Lower leg skin (tissue), 3 donors: ENCODE measurements around the gene TLE1.

Source experiments
- CTCF ChIP-seq, 3 donors: fragments of 450-650 bp; IDR thresholded peaks; one replicate each; pipeline ENCODE4 v1.5.1; 2016; ENCODE audit warnings: antibody characterized with exemption in 3 of 3, mild to moderate bottlenecking in 3 of 3, moderate library complexity in 2 of 3
- POLR2A ChIP-seq, 2 donors: fragments of 450-650 bp; IDR thresholded peaks; one replicate each; pipeline ENCODE4 v1.6.1; 2016 to 2017; ENCODE audit warnings: antibody characterized with exemption in 2 of 2, mild to moderate bottlenecking in 1 of 2, moderate library complexity in 1 of 2

DNA sequence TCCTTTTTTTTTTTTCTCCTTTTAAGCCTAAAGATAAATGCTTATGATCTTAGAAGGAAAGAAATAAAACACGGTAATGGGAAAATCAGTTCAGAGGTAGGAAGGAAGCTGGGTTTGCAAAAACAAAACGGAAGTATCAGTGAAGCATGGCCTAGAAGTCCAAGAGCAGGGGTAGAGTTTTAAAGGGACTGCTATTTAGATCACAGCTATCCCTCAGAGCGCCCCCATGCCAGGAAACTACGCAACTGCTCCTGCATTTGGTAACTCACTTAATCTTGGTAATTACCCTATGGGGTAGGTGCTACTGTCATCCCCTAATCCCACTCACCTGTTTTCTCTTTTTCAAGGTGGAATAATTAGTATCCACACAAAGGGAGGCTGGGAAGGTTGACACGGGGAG lies 16.0 kb downstream of the TLE1 start:
- TF ChIP-seq CTCF (IDR thresholded peaks at IDR 0.05), result no peak
- TF ChIP-seq POLR2A (IDR thresholded peaks at IDR 0.05), result no peak
